Breast epithelium (tissue), 4 donors: ENCODE data around the gene SRC. TPM values are rescaled to one million over a fixed set of nuclear protein-coding genes. Genes with fewer than 3 reads are reported as not detected.

Source experiments
- DNase-seq, 2 donors: peaks; one replicate each; pipeline ENCODE4 v3.0.0-alpha.2; 2019; ENCODE audit warnings: low spot score in 2 of 2
- H3K27ac ChIP-seq, 2 donors: fragments of 200-600 bp; sonication (generic) in 1 of 2; one replicate each; pipeline ENCODE4 v1.5.1; 2016 to 2019; ENCODE audit warnings: mild to moderate bottlenecking in 1 of 2
- H3K27me3 ChIP-seq, 2 donors: fragments of 200-600 bp; sonication (generic) in 1 of 2; one replicate each; pipeline versions ENCODE4 v1.5.1 to v1.6.0; 2017 to 2019; ENCODE audit warnings: control low read depth in 1 of 2, mild to moderate bottlenecking in 1 of 2
- H3K36me3 ChIP-seq: fragments of 200-600 bp; one replicate; pipeline ENCODE4 v1.5.1; 2019
- H3K4me1 ChIP-seq, 2 donors: fragments of 200-600 bp; sonication (generic); one replicate each; pipeline ENCODE4 v1.5.1; 2016 to 2019; ENCODE audit warnings: control low read depth in 1 of 2
- H3K4me3 ChIP-seq, 3 donors: fragments of 200-600 bp; sonication (generic); 1 replicate in 2 of 3; 2 replicates in 1 of 3; pipeline ENCODE4 v1.5.1; 2016 to 2019; ENCODE audit warnings: mild to moderate bottlenecking in 3 of 3, moderate library complexity in 2 of 3
- H3K9me3 ChIP-seq, 2 donors: fragments of 200-600 bp; sonication (generic) in 1 of 2; one replicate each; pipeline ENCODE4 v1.5.1; 2016 to 2019; ENCODE audit warnings: control low read depth in 1 of 2
- CTCF ChIP-seq, 3 donors: fragments of 450-650 bp; IDR thresholded peaks; one replicate each; pipeline ENCODE4 v1.5.1; 2016 to 2017; ENCODE audit warnings: antibody characterized with exemption in 3 of 3, mild to moderate bottlenecking in 3 of 3, moderate library complexity in 3 of 3
- POLR2A ChIP-seq: fragments of 450-650 bp; IDR thresholded peaks from one replicate; pipeline ENCODE4 v1.6.1; 2016; ENCODE audit warnings: antibody characterized with exemption, mild to moderate bottlenecking, moderate library complexity
- POLR2AphosphoS5 ChIP-seq, 3 donors: sonication (generic); formaldehyde crosslinking; IDR thresholded peaks; one replicate each; pipeline ENCODE4 v1.6.1; 2017; ENCODE audit warnings: antibody characterized with exemption in 3 of 3
- intact Hi-C: fragments of 100-400 bp; cut with DNase I; formaldehyde crosslinking; loops from one replicate; pipeline ENCODE4 v1.15.1; 2023; ENCODE audit warnings: low total_unique reads
- total RNA-seq, 3 donors: library from RNA; depleted of rRNA; stranded (reverse); fragments of >200 nt; gene quantifications; one replicate each; pipeline ENCODE4 v1.1.0, GENCODE V29; 2016

SRC gene
- total RNA-seq, 3 donors from 2014 or later, result 12.8 to 25.6 (median 20.6) TPM

DNA sequence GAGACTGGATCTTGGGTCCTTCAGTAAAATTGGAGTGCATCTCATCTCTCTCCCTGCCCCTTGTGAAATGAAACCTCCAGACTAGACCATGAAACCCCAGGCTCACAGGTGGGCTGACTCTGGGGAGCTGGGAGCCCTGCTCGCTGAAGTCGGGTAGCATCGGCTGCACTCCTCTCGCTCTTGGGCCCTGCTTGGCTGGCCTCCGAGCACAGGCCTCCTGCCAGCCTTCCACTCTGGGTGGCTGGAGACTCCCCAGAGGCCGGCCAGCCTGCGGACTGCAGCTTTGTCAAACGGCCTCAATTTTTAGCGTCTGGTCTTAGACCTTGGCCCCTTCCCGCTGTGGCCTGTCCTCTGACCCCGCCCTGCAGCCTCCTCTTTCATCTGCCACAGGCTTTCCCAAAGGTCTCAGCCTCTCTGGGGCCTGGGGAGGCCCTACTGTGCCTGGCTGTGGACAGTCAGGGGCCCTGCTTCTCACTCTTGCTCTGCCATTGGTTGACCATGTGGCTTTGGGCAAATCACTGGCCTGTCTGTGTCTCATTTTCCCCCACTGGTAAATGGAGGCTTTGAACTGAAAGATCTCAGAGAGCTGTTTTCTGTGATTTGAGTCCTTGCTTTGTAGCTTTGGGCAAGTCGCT is 45.1 kb downstream of the SRC start:
- no peaks in the 10 kb centered on the region for H3K36me3 ChIP-seq
- intact Hi-C loops, result no loop called here
- H3K27ac ChIP-seq, result no peak overlapping the region
- no peak overlapping the region for H3K4me3 ChIP-seq
- no peaks in the 10 kb centered on the region for H3K9me3 ChIP-seq
- DNase-seq, result no peak
- H3K4me1 ChIP-seq, result no peaks in the 10 kb centered on the region
- H3K27me3 ChIP-seq, result no peaks in the 10 kb centered on the region
- no peak for TF ChIP-seq CTCF (IDR thresholded peaks at IDR 0.05)
- TF ChIP-seq POLR2AphosphoS5 (IDR thresholded peaks at IDR 0.05), result no peak
- no peak for TF ChIP-seq POLR2A

DNA sequence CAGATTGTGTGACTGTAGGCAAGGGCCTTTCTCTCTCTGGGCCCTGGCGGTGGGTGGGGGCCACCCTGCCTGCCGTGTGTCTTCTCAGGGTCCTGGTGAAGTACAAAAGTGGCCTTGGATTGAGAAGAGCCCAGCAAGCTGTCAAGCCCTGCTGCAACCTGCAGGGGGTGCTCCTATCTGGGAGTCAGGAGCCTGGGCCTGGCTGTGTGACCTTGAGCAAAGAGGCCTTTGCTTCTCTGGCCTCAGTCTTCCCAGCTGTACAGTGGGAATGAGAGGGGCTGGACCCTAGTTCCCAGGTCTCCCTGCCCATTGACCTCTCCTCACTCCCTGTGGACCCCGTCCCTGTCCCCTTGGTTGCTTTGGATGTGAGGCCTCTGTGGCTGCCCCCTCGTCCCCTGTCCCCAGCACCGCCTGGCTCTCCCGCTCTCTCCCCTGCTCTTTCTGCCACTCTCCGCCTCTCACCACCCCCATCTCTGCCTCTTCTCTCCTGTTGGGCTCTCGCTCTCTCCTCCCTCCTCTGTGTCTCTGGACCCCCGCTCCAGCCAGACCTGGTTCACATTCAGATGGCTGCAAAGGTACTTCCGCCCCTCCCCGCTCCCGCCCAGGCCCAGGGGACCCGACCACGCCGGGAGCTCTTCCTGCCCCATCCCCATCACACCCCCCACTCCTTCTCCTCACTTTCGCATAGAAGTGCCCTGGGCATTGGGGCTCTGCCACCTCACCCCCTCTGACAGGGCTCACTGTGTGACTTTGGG is 46.7 kb downstream of the SRC start:
- intact Hi-C loops, result no loop called here
- TF ChIP-seq CTCF (IDR thresholded peaks at IDR 0.05) (no peak), POLR2A (no peak), POLR2AphosphoS5 (IDR thresholded peaks at IDR 0.05) (no peak)
- Histone ChIP-seq H3K9me3 (no peaks in the 10 kb centered on the region), H3K36me3 (no peaks in the 10 kb centered on the region), H3K27me3 (no peaks in the 10 kb centered on the region), H3K27ac (no peak overlapping the region), H3K4me3 (no peak overlapping the region), H3K4me1 (no peaks in the 10 kb centered on the region)
- no peak for DNase-seq

- Histone ChIP-seq H3K27me3 (no peaks in the 10 kb centered on the region), H3K36me3 (no peaks in the 10 kb centered on the region), H3K4me1 (no peaks in the 10 kb centered on the region), H3K4me3 (no peak overlapping the region), H3K9me3 (no peaks in the 10 kb centered on the region), H3K27ac (no peak overlapping the region)
- intact Hi-C loops, result no loop called here
- TF ChIP-seq POLR2A, result no peak
- TF ChIP-seq CTCF (IDR thresholded peaks at IDR 0.05), result no peak
- no peak for TF ChIP-seq POLR2AphosphoS5 (IDR thresholded peaks at IDR 0.05)
- no peak for DNase-seq
These were observed 47.4 kb downstream of the SRC start for GRCh38 chr20:37393196-37393862.

- Histone ChIP-seq H3K4me3 (no peak overlapping the region), H3K36me3 (no peaks in the 10 kb centered on the region), H3K27me3 (no peaks in the 10 kb centered on the region), H3K9me3 (no peaks in the 10 kb centered on the region), H3K27ac (peak overlapping the region in 1 of 2 donors; percentile 19), H3K4me1 (no peaks in the 10 kb centered on the region)
- DNase-seq, result no peak
- TF ChIP-seq POLR2A, result no peak
- TF ChIP-seq POLR2AphosphoS5 (IDR thresholded peaks at IDR 0.05), result no peak
- no peak for TF ChIP-seq CTCF (IDR thresholded peaks at IDR 0.05)
- intact Hi-C loops, result no loop called here
These were observed 48.1 kb downstream of the SRC start for GRCh38 chr20:37393863-37394542.
